Tibial nerve (tissue), 4 donors: Measurements from ENCODE around the gene PSTPIP2. TPM values are rescaled to one million over a fixed set of nuclear protein-coding genes. Genes with fewer than 3 reads are reported as not detected.

Source experiments
- DNase-seq, 2 donors: peaks; one replicate each; pipeline ENCODE4 v3.0.0-alpha.2; 2019; ENCODE audit warnings: low spot score in 2 of 2
- H3K27ac ChIP-seq, 4 donors: fragments of 200-600 bp; sonication (generic) in 3 of 4; one replicate each; pipeline ENCODE4 v1.5.1; 2017 to 2019; ENCODE audit warnings: mild to moderate bottlenecking in 1 of 4
- H3K27me3 ChIP-seq, 2 donors: fragments of 200-600 bp; sonication (generic) in 1 of 2; one replicate each; pipeline versions ENCODE4 v1.5.1 to v1.6.0; 2017 to 2019
- H3K36me3 ChIP-seq, 3 donors: fragments of 200-600 bp; sonication (generic); one replicate each; pipeline ENCODE4 v1.5.1; 2018 to 2019
- H3K4me1 ChIP-seq, 4 donors: fragments of 200-600 bp; sonication (generic) in 3 of 4; one replicate each; pipeline ENCODE4 v1.5.1; 2017 to 2019
- H3K4me3 ChIP-seq, 4 donors: fragments of 200-600 bp; sonication (generic) in 3 of 4; one replicate each; pipeline ENCODE4 v1.5.1; 2017 to 2019; ENCODE audit warnings: mild to moderate bottlenecking in 1 of 4, moderate library complexity in 1 of 4
- H3K9me3 ChIP-seq, 4 donors: fragments of 200-600 bp; sonication (generic) in 3 of 4; one replicate each; pipeline ENCODE4 v1.5.1; 2017 to 2019
- CTCF ChIP-seq, 5 experiments: fragments of 200-600 bp in 3 of 5; fragments of 450-650 bp in 2 of 5; sonication (generic) in 3 of 5; IDR thresholded peaks; one replicate each; pipeline ENCODE4 v1.5.1; 2016 to 2019; ENCODE audit warnings: antibody characterized with exemption in 5 of 5, mild to moderate bottlenecking in 3 of 5, moderate library complexity in 2 of 5
- EP300 ChIP-seq, 2 donors: sonication (generic); formaldehyde crosslinking; IDR thresholded peaks; one replicate each; pipeline ENCODE4 v1.6.1; 2017; ENCODE audit warnings: antibody characterized with exemption in 2 of 2, mild to moderate bottlenecking in 1 of 2
- POLR2A ChIP-seq, 2 donors: fragments of 450-650 bp; IDR thresholded peaks; one replicate each; pipeline ENCODE4 v1.6.1; 2017; ENCODE audit warnings: antibody characterized with exemption in 2 of 2, mild to moderate bottlenecking in 2 of 2, moderate library complexity in 2 of 2
- WGBS, 2 donors: methylation state at CpG; one replicate each; pipeline ENCODE4 v1.1.5; 2018; 5-methylcytosine and 5-hydroxymethylcytosine counted together
- total RNA-seq, 4 donors: library from RNA; depleted of rRNA; stranded (reverse); fragments of >200 nt; gene quantifications; one replicate each; pipeline ENCODE4 v1.1.0, GENCODE V29; 2016

PSTPIP2 gene
- total RNA-seq, 4 donors from 2014 or later: 5.4 to 9.9 (median 7.1) TPM

GRCh38 chr18:46001892-46002291, 70.2 kb downstream of the PSTPIP2 start:
- peaks cover 0 to 6% (median 0%) of the 10 kb centered on the region in 3 donors for H3K36me3 ChIP-seq
- DNase-seq: no peak

GRCh38 chr18:46001074-46001473, 71.0 kb downstream of the PSTPIP2 start:
- TF ChIP-seq EP300 (IDR thresholded peaks at IDR 0.05) (no peak), POLR2A (IDR thresholded peaks at IDR 0.05) (no peak), CTCF (IDR thresholded peaks at IDR 0.05) (no peak)
- Histone ChIP-seq H3K4me1 (no peaks in the 10 kb centered on the region), H3K4me3 (no peak overlapping the region), H3K27ac (no peak overlapping the region), H3K36me3 (peaks cover 0 to 6% (median 0%) of the 10 kb centered on the region in 3 donors), H3K9me3 (peaks cover 0 to 13% (median 3%) of the 10 kb centered on the region in 4 donors), H3K27me3 (no peaks in the 10 kb centered on the region)
- 71 to 78% methylated on average over 1 of the region's 1 CpG for WGBS, 2 donors
- no peak for DNase-seq

More at GRCh38 chr18:46001892-46002291, 70.2 kb downstream of the PSTPIP2 start:
- Histone ChIP-seq H3K27me3 (no peaks in the 10 kb centered on the region), H3K4me1 (no peaks in the 10 kb centered on the region), H3K4me3 (no peak overlapping the region), H3K27ac (no peak overlapping the region), H3K9me3 (peaks cover 0 to 13% (median 3%) of the 10 kb centered on the region in 4 donors)
- no peak for TF ChIP-seq CTCF (IDR thresholded peaks at IDR 0.05)
- no peak for TF ChIP-seq POLR2A (IDR thresholded peaks at IDR 0.05)
- WGBS, 2 donors: 93 to 98% methylated on average over 2 of the region's 2 CpGs

DNA sequence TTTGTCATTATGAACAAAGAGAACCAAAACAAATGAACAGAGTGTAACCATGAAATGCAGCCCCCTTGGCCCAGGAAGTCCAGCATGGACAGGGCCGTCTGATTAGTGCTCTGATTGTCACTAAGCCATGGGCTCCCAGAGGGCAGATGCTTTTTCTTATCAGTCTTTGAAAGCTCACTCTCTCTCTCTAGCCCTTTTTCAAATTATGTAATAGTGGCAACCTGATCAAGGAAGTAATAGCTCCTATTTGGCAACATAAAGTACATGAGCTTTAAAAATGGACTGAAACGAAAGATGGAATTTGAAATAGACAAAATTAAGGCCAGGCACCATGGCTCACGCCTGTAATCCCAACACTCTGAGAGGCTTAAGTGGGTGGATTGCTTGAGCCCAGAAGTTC, 72.5 kb downstream of the PSTPIP2 start:
- WGBS, 2 donors: 80 to 86% methylated on average over 3 of the region's 3 CpGs
- peaks cover 0 to 13% (median 3%) of the 10 kb centered on the region in 4 donors for H3K9me3 ChIP-seq

DNA sequence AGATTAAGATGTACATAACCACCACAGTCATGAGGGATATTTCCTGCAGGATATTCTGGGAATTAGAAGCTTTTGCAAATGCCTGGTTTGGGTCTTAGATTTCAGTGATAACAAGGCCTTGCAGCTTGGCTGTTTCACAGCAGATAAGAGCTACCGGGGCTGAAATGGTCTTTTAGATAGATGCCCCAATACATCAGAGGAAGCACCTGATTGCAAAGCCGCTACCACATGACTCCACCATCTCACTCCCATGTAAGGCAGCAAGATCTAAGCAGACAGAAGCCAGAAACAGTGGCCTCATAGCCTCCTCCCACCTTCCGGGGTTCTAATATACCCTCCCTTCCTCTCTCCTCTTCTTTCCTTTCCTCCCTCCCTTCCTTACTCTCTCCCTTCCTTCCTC, 73.8 kb downstream of the PSTPIP2 start:
- Histone ChIP-seq H3K27ac (no peak overlapping the region), H3K4me3 (no peak overlapping the region), H3K9me3 (peaks cover 0 to 13% (median 3%) of the 10 kb centered on the region in 4 donors), H3K4me1 (no peaks in the 10 kb centered on the region), H3K36me3 (peaks cover 0 to 6% (median 0%) of the 10 kb centered on the region in 3 donors), H3K27me3 (no peaks in the 10 kb centered on the region)
- DNase-seq: no peak
- 69 to 71% methylated on average over 3 of the region's 3 CpGs for WGBS, 2 donors
- TF ChIP-seq POLR2A (IDR thresholded peaks at IDR 0.05) (no peak), CTCF (IDR thresholded peaks at IDR 0.05) (no peak), EP300 (IDR thresholded peaks at IDR 0.05) (no peak)

More for the DNA sequence above, 72.5 kb downstream of the PSTPIP2 start:
- TF ChIP-seq EP300 (IDR thresholded peaks at IDR 0.05) (no peak), POLR2A (IDR thresholded peaks at IDR 0.05) (no peak), CTCF (IDR thresholded peaks at IDR 0.05) (no peak)
- no peak for DNase-seq
- H3K27me3 ChIP-seq: no peaks in the 10 kb centered on the region
- H3K36me3 ChIP-seq: peaks cover 0 to 6% (median 0%) of the 10 kb centered on the region in 3 donors
- no peak overlapping the region for H3K27ac ChIP-seq
- no peak overlapping the region for H3K4me3 ChIP-seq
- H3K4me1 ChIP-seq: no peaks in the 10 kb centered on the region

DNA sequence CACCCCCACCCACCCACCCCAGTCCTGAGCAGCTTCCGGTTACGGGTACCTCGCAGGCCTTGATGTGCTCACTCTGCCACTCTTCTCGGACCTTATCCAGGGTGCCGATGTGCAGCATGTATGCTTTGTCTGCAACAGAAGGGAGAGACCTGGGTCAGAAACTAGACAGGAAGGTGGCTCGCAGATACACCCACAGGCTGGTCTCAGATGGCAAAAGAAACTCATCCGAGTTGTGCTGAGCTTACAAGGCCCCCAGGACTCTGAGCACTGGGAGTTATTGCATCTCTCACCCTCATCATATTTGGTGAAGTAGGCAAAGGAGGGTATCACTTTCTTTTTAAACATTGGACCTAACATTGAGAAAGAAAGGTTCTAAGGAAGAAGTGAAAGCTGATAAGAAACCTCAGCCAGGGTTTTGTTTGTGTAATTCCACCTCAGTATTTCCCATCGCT, 74.3 kb downstream of the PSTPIP2 start:
- 67 to 85% methylated on average over 3 to 7 of the region's 8 CpGs for WGBS, 2 donors
- H3K36me3 ChIP-seq: peaks cover 0 to 1% (median 0%) of the 10 kb centered on the region in 3 donors

More for the DNA sequence above, 74.3 kb downstream of the PSTPIP2 start:
- TF ChIP-seq EP300 (IDR thresholded peaks at IDR 0.05) (no peak), CTCF (IDR thresholded peaks at IDR 0.05) (no peak), POLR2A (IDR thresholded peaks at IDR 0.05) (no peak)
- H3K27ac ChIP-seq: no peak overlapping the region
- no peaks in the 10 kb centered on the region for H3K27me3 ChIP-seq
- DNase-seq: no peak
- H3K9me3 ChIP-seq: peaks cover 0 to 11% (median 3%) of the 10 kb centered on the region in 4 donors
- no peaks in the 10 kb centered on the region for H3K4me1 ChIP-seq
- no peak overlapping the region for H3K4me3 ChIP-seq
